Colon (tissue), 2 donors: ENCODE data around the gene SMAD1.

Source experiments
- FAIRE-seq: peaks from 2 replicates; lab custom pipeline; 2012; peaks lifted over from hg19 to GRCh38; lab: Jason Lieb, UNC
- donor health status: control.
- donor health status: control.

Gene SMAD1

DNA sequence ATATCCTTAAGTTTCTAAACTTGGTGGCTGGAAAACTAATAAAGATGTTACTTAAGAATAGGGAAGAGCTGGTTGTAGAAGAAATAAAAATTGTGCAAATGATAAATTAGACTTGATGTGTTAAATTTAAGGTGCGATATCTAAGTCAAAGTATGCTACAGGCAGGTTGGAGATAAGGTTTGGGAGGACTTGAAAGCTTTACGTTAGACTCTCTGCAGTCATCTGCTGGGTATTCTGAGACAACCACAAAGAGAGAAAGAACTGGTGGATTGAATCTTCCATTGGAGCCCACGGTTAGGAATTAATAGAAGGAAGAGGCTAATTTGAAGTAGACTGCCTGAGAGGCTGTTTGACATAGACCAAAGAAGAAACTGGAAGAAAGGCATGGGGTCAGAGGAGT lies 7.9 kb downstream of the SMAD1 start:
- FAIRE-seq: no peak

DNA sequence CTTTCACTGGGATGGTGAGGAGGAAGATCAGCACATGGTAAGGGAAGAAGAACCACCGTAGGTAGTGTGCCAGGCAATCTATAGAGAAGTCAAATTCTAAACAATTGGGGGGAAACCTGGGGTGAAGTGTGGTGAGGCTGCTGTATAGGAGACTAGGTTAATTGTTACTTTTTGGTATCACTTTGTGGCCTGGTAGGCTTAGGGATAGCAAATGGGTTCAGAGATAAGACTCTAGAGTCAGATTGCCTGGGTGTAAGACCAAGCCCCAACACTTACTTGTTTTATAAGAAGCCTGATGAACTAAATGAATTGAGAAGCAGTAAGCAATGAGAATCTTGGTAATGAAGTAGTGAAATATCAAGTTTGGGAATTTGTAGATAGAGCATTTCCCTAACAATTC lies 8.7 kb downstream of the SMAD1 start:
- no peak for FAIRE-seq

DNA sequence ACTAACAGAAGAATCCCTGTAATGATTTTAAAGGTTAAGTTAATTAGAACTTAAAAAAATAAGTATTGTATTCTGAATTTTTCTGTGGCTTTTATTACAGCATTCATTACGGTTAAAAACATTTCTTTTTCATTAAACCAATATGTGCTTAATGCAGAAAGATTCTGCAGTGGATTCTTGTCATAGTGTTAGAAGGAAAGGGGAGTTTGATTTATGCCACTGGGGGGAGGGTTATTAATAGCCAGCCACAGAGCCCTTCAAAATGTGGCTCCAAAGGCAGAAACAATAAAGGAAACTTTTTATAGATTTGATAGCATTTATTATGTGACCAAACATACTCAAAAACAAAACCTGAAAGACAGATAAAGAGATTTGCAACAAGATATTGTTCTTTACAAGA lies 9.1 kb downstream of the SMAD1 start:
- FAIRE-seq: no peak

DNA sequence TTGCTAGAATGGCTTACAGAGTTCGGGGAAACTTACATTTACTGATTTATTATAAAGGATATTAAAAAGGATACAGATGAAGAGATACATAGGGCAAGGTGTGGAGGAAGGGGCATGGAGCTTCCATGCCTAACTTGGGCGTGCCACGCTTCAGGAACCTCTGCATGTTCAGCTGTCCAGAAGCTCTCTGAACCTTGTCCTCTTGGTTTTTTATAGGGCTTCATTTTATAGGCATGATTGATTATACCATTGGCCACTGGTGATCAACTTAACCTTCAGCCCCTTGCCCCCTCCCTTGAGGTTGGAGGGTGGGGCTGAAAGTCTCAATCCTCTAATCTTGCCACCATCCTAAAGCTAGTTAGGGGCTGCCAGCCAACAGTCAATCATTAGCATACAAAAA lies 10.7 kb downstream of the SMAD1 start:
- FAIRE-seq: no peak

DNA sequence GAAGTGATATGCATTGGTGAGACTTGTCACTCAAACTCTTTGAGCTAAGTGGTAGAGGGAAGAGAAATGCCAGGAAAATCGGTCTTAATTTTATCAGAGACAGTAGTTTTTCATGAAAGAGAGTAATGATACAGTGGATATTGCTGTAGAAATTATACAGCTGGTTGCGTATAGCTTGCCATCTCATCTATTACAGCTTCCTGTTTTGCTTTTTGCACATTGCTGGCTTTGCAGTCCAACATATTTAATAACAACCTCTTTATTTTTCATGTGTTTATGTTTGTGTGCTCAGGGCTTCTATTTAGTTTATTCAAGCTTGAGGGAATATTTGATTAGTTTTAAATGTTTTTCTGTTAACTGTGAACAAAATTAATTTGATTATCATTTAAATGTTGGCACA lies 11.5 kb downstream of the SMAD1 start:
- FAIRE-seq: no peak

DNA sequence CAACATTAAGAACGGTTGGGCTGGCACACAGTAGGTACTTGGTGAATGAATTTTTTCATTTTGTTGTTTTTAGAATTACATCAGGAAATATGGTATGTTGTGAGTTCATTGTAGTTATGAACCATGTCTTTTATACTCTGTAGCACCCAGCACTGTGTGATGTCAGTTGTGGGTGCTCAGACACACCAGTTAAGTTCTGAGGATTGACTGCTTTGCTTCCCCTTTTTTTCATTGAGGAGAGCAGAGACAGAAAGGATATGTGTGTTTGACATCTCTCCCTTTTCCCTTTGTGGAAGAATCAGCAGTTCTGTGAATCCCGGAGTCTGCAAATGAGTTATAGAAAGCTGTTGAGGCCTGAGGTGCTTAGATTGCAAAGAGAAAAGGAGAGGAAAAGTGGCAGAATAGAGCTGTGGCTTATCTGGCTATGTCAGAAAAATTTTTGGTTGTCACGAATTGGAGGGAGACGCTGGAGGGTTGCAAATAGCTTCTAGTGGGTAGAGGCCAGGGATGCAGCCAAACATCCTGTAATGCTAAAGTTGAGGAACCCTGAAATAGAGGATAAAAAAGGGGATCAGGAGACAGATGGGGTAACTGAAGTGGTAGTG lies 13.1 kb downstream of the SMAD1 start:
- no peak for FAIRE-seq

DNA sequence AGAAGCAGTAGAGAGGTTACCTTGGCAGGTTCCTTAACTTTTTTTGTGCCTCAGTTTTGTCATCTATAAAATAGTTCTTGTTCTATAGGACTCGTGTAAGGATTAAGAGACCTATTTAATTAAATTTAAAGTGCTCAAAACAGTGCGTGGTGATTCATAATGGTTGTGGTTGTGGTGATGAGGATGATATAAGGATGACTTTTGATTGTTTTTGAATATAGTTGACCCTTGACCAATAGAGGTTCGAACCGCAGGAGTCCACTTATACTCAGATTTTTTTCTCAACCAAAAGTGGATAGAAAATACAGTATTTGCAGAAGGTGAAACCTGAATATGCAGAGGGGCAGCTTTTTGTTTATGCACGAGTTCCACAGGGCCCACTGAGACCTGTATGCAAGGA lies 14.6 kb downstream of the SMAD1 start:
- no peak for FAIRE-seq

DNA sequence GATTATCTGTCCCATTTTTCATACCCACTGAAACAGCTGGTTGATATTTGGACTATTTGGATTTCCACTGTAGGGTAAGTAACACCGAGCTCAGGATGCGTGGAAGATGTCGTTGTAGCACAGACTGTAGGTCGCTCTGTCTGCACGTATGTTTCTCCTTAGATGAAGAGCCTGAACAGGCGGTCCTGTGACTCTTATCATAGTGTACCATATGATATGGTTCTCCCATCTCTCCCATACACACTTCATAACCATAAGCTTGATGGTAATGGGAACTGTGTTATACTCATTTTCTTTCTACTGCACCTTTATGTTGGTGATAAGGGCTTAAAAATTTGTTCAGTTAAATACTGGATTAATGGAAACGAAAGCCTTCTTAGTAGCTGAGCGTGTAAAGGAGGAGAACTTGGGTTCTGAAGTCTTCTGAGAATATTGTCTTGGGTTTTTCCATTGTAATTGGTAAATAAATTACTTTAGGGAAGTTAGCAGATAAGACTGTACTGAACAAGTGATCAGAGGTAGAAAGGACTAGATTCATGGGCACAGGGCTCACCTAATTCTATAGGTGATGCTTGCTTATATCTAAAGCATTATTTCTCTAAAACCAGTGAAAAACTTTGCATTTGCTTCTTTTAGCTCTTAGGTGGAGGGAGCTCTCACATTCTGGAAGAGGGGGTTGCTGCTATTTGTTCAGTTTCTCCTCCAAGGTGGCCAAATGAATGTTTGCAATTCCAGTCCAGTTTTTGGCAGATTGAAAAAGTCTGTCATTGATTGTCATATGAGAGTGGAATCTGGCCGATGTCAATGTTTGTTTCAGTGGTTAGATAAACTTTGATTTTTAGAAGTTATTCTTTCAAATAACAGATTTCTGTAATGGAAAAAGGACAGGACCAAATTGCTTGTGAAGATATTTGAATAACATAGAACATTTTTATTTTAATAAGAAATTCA lies 15.8 kb downstream of the SMAD1 start:
- FAIRE-seq: no peak

DNA sequence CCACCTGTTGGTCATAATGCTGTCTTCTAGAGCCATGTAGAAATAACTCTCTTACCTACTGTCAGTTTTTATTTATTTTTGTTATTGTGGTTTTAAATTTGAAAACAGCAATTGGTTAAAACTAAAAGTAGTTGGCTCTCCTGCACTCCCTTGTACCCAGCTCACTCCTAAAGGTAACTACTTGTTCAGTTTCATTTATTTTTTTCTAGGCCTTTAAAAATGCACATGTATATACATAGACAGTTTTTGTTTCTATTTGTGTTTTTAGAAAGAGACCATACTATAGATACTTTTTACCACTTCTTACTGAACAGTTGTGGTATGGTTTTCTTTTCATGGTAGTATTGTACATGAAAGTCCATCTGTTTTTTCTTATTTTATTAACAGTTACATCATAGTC lies 16.8 kb downstream of the SMAD1 start:
- no peak for FAIRE-seq

DNA sequence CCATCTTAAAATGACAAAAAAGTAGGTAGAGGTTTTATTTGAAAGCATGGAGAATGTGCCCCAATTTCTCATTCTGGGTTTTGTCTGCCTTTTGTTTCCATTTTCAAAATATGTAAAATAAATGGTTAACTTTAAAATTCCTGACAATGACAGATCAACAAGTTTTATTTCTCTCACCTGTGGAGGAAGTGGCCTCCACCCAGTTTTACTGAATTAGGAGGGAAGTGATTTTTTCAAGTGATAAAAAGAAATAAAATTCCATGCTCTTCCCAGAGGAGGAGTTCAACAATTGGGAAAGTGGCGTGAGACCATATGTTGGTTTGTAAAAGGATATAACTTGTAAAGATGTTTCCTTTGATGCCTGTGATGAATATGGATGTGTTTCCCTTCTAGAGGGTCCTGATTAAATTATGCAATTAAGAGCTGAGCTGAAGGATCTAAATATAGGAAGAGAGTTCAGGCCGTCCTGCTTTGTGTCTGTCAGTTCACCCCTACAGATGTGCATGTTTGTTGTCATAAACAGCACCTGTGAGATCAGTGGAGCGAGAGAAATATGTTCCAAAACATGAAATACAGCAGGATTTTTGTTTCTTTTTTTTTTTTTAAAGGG lies 19.5 kb downstream of the SMAD1 start:
- FAIRE-seq: no peak

DNA sequence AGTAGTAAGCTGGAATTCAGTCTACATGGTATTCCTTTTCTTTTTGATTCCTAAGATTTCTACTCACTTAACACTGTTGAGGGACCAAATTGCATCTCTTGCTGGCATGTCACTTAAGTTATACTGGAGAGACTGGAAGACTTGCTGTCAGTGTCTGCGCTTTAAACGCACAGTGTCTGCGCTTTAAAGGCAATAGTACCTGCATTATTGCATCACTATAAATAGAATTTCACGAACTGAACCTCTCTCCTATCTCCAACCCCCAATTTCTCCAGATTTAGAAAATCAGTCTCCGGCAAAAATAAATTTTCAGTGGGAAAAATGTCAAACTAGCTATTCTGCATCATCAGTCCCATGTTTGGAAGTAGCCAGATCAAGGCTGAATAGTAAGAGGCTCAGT lies 21.2 kb downstream of the SMAD1 start:
- no peak for FAIRE-seq

DNA sequence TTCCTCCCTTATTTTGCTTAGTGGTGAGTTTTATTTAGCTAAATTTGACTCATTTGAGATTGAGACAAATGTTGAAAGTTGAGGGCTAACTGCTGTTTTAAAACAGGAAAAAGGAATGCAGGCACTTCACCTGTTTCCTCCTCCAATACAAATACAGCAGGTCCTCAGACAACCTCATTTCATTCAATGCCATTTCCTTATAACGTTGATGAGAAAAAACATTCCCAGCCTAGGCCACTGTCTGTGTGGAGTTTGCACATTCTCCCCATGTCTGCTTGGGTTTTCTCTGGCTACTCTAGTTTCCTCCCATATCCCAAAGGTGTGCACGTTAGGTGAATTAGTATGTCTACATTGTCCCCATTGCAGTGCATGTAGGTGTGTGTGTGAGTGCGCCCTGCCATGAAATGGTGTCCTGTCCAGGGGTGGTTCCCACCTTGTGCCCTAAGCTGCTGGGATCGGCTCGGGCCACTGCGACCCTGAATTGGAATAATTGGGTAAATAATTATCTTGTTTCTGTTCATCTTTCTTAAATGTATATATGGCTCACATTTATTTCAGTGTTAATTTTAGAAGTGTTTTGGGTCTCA lies 21.9 kb downstream of the SMAD1 start:
- FAIRE-seq: no peak

DNA sequence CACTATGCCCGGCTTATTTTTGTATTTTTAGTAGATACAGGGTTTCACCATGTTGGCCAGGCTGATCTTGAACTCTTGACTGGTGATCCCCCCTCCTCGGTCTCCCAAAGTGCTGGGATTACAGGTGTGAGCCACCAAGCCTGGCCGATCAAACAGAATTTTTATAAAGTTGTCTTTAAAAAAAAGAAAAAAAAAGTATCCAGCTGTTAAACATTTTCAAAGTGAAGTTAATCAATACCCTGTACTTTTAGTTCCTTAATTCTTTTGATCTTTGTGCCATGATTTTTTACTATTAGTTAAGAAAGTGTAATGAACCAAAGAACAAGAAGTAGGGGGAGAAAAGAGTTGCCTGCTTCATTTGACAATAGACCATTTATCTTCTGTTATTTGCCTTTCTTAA lies 24.3 kb downstream of the SMAD1 start:
- FAIRE-seq: no peak

DNA sequence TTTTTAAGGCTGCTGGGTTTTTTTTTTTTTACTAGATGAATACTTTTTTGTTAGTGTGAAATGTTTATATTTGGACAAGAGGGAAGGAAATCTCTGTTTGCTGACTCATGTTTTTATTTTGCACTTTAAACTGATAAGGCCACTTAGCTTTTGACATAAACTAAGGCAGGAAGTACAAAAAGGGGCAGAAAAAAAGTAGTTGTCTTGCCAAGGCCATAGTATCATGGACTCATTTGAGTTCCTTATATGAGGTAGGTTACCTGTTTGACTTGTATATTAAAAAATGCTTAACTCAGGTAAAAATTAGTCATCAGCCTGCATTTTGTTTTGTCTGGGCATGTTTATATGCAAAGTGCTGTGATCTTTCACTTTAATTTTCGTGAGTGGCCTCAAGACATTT lies 26.0 kb downstream of the SMAD1 start:
- FAIRE-seq: no peak

DNA sequence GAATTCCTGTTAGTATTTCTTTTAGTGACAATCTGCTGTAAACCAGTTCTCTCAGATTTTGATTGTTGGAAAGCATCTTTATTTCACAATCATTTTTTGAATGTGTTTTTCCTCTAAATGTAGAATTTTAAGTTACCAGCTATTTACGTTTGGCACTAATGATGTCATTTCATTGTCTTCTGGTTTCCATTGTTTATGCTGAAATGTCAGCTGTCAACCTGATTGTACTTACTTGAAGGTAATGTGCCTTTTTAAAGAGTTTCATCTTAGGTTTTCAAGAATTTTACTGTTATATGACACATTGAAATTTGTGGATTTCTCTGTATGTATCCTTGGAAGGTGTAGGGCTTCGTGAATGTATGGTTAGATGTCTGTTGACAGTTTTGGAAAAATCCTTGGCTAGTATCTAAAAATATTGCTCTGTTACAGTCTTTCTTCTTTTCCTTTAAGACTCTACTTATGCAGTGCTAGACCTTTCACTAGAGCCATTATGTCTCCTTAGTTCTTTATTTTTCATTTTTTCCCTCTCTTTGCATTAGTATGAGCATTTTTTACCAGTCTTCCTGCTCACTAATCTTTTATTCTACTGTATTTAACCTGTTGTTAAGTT lies 30.4 kb downstream of the SMAD1 start:
- peak; percentile 5 for FAIRE-seq

DNA sequence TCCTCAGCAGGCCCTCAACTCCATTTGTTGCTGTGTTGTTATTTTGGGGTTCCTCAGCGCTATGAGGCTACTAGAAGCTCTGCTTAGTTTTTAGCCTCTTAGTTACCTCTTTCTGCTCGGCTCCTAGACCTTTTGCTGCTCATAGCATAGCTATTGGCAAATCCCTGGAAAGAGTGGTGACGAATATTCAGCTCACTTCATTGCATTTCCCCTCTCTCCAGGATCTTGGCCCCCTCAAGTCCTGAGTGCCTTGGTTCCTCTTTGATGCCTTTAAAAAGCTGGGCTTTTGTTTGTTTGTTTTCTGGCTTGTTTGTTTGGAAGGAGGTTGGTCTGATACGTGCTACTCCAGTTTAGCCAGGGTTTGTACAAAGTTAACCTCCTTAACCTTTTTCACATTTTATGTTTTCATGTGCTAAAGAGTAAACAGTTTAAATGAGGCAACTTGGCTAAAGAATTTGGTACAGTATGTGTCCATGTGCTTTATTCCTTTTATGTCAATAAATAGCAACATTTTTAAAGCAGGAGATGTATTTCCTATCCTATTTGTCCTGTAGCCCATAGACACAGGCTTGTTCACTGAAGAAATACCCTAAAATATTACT lies 31.5 kb downstream of the SMAD1 start:
- FAIRE-seq: no peak

DNA sequence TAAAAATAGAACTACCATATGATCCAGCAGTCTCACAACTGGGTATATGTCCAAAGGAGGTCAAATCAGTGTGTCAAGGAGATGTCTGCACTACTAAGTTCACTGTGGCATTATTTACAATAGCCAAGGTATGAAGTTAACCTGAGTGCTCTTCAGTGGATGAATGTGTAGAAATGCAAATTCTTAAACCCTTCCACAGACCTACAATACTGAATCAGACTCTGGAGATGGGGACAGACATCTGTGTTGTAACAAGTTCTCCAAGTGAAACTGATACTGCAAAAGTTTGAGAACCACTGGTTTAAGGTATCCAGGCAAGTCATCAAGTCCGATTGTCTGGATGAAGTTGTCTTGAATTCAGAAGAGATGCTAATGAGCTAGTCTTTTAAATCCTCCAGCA lies 38.5 kb downstream of the SMAD1 start:
- no peak for FAIRE-seq

DNA sequence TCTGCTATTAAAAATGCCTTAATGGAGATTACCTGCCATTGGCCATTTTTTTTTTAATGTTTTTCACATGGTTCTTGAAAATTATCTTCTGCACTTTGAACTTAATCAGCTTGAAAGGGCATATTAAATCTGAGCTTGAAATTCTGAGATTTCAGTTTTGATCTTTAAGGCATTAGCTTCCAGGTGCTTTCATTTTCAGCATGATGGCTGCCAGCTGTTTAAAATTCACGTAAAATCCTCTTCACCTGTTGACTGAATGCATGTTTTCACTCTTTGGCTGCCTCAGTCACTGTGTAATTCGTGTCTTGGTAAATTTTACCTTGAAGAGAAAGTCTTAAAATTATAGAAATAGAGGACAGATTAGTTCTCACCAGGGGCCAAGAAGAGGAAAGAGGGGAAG lies 39.6 kb downstream of the SMAD1 start:
- FAIRE-seq: no peak

DNA sequence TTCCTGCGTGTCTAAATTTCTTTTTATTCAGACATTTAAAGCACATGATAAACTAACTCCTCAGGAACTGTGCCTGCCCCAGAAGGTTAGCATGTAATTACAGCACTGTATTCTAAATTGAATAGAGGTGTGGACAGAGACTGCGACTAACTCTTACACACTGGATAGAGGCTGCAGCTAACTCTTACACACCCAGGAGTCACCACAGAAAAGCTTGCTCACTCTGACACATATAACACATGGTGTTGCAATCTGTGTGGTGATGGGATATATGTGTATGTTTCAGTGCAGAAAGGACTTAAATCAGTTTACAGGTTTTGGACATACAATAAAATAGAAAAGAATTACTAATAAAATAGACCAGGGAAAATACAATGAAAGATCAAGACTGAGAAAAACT lies 41.5 kb downstream of the SMAD1 start:
- FAIRE-seq: no peak

DNA sequence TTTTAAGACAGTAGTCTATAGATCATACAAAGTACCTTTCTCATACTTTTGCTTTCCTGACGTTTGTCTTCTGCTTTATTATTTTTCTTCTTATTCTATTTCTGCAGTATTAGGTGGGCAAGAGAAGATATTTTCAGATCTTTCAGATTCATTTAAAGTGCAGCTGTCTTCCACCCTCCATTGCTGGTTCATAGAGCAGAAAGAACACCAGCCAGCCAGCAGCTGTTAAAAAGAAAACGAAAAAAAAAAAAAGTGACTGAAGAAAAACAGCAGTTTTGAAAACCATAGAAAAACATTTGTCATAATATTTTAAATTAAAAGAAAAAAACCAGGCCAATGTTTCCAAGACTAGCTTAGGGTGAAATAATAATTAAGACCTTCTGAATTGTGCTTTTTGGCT lies 42.9 kb downstream of the SMAD1 start:
- no peak for FAIRE-seq

DNA sequence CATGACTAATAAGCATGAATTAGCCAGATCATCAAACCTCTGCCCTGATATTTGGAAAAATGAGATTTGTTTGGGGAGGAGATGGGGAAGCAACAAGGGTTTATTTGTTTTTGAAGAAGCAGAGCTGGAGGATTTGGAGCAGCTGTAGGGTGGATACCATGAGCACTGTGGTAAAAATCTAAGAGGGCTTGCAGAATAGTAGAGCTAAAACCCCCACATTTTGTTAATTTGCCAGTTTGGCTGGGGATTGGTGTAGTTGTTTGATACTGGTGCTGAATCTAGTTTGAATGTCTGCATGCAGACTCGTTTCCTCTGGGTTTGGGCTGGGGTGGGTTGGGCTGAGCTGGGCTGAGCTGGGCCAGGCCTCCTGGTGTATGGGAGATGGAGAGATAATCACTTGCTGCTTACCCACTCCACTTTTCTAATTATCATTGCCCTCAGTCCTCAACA lies 43.7 kb downstream of the SMAD1 start:
- FAIRE-seq: no peak

DNA sequence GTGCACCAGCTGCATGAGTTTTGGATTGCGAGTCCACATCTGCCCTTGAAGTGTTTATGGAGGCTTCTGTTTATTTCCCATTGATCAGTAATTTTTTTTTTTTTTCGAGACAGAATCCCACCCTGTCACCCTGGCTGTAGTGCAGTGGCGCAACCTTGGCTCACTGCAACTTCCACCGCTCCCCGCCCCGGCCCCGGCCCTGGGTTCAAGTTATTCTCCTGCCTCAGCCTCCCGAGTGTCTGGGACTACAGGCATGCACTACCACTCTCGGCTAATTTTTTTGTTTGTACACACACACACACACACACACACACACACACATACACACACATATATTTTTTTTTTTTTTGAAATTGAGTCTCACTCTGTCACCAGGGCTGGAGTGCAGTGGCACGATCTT lies 46.1 kb downstream of the SMAD1 start:
- no peak for FAIRE-seq
